Measurements from ENCODE around the gene TENT4B.

The TENT4B gene

DNA sequence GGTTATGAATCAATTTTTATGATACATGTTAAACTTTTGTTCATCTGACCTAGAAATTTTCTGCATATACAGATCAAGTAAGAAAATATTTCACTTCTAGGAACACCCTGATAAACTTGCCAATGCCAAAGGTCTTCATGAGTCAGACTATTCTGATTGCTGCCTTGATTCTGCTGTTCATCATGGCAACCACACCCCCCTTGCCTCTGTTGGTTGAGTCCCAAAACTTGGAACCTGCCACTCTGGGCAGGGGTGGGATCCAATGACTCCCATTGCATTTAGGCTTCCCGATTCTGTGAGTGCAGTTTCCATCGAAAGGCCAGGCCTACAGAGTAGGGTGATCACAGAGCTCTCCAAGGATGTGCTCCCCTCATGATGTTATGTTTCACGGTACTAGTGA, 15.8 kb upstream of the TENT4B start:
- no peak overlapping the region for H4K12ac ChIP-seq (ENCODE audit: low read depth, low read length)
- no peak overlapping the region for H3K4ac ChIP-seq (ENCODE audit: low read depth, low read length)
- no peak overlapping the region for H4K8ac ChIP-seq (ENCODE audit: low read depth, low read length)
- H3K14ac ChIP-seq (ENCODE audit: low read length), result no peak overlapping the region
- DNase-seq, result no peak
- H3K27me3 ChIP-seq (ENCODE audit: insufficient read depth, low read length), result no peaks in the 10 kb centered on the region
- no peak overlapping the region for H3K23ac ChIP-seq (ENCODE audit: low read length)
- no peaks in the 10 kb centered on the region for H3K79me1 ChIP-seq (ENCODE audit: low read length)
- no peaks in the 10 kb centered on the region for H3K79me2 ChIP-seq (ENCODE audit: control insufficient read depth, insufficient read depth, low read length, poor library complexity)
- H4K91ac ChIP-seq (ENCODE audit: low read depth, low read length), result no peak overlapping the region
- no peak overlapping the region for H3K18ac ChIP-seq (ENCODE audit: low read length)
- no peak overlapping the region for H3K27ac ChIP-seq (ENCODE audit: low read depth, low read length)
- H2BK120ac ChIP-seq (ENCODE audit: insufficient read depth, low read length, poor library complexity), result no peak overlapping the region
- H3K4me1 ChIP-seq (ENCODE audit: control insufficient read depth in 1 of 2, insufficient read depth in 2 of 2, low read length in 2 of 2), result no peaks in the 10 kb centered on the region
- no peak overlapping the region for H2AK5ac ChIP-seq (ENCODE audit: low read length)
- H3K4me2 ChIP-seq (ENCODE audit: low read length), result no peak overlapping the region
- WGBS (ENCODE audit: extremely low coverage, insufficient coverage, insufficient read length), result no CpG with 5 or more reads among the region's 3 CpGs
- H2BK12ac ChIP-seq (ENCODE audit: low read length), result no peak overlapping the region
- H3K9me3 ChIP-seq (ENCODE audit: insufficient read depth, low read depth, low read length), result no peaks in the 10 kb centered on the region
- H3K4me3 ChIP-seq (ENCODE audit: low read depth, low read length), result no peak overlapping the region
- H2BK5ac ChIP-seq (ENCODE audit: low read depth, low read length, poor library complexity), result no peak overlapping the region
- H2AFZ ChIP-seq (ENCODE audit: insufficient read depth, low read length, poor library complexity), result no peak overlapping the region
- no peak overlapping the region for H3K9ac ChIP-seq (ENCODE audit: low read length)
- H3K36me3 ChIP-seq (ENCODE audit: control insufficient read depth in 1 of 2, insufficient read depth in 2 of 2, low read length in 2 of 2), result no peaks in the 10 kb centered on the region

DNA sequence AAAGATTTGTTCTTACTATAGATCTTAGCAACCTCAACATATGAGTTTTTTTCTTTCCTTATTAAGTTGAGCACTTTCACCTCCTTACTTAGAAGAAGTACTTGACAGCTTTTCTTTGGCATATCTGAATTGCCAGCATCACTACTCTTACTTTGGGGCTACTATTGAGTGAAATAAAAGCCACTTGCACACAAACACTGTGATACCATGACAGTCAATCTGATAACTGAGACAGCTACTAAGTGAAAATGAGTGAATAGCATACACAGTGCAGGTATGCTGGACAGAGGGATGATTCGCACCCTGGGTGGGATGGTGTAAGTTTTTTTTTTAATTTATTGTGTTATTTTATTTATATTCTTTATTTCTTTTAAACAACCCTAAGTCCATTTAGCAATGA, 13.5 kb upstream of the TENT4B start:
- no peak overlapping the region for H3K23ac ChIP-seq (ENCODE audit: low read length)
- no peak overlapping the region for H3K9ac ChIP-seq (ENCODE audit: low read length)
- no peak overlapping the region for H2BK5ac ChIP-seq (ENCODE audit: low read depth, low read length, poor library complexity)
- H3K79me1 ChIP-seq (ENCODE audit: low read length), result no peaks in the 10 kb centered on the region
- H3K79me2 ChIP-seq (ENCODE audit: control insufficient read depth, insufficient read depth, low read length, poor library complexity), result no peaks in the 10 kb centered on the region
- no peak overlapping the region for H2AK5ac ChIP-seq (ENCODE audit: low read length)
- H2BK120ac ChIP-seq (ENCODE audit: insufficient read depth, low read length, poor library complexity), result no peak overlapping the region
- H3K27ac ChIP-seq (ENCODE audit: low read depth, low read length), result no peak overlapping the region
- H3K18ac ChIP-seq (ENCODE audit: low read length), result no peak overlapping the region
- no peak overlapping the region for H3K14ac ChIP-seq (ENCODE audit: low read length)
- no peak overlapping the region for H3K4me3 ChIP-seq (ENCODE audit: low read depth, low read length)
- H2AFZ ChIP-seq (ENCODE audit: insufficient read depth, low read length, poor library complexity), result no peak overlapping the region
- no peak overlapping the region for H3K4ac ChIP-seq (ENCODE audit: low read depth, low read length)
- no peaks in the 10 kb centered on the region for H3K36me3 ChIP-seq (ENCODE audit: control insufficient read depth in 1 of 2, insufficient read depth in 2 of 2, low read length in 2 of 2)
- no peaks in the 10 kb centered on the region for H3K4me1 ChIP-seq (ENCODE audit: control insufficient read depth in 1 of 2, insufficient read depth in 2 of 2, low read length in 2 of 2)
- no peak overlapping the region for H2BK12ac ChIP-seq (ENCODE audit: low read length)
- no peak overlapping the region for H4K8ac ChIP-seq (ENCODE audit: low read depth, low read length)
- no CpG with 5 or more reads among the region's 1 CpG for WGBS (ENCODE audit: extremely low coverage, insufficient coverage, insufficient read length)
- no peak overlapping the region for H4K91ac ChIP-seq (ENCODE audit: low read depth, low read length)
- H3K9me3 ChIP-seq (ENCODE audit: insufficient read depth, low read depth, low read length), result no peaks in the 10 kb centered on the region
- no peak for DNase-seq
- no peak overlapping the region for H3K4me2 ChIP-seq (ENCODE audit: low read length)
- H3K27me3 ChIP-seq (ENCODE audit: insufficient read depth, low read length), result no peaks in the 10 kb centered on the region
- H4K12ac ChIP-seq (ENCODE audit: low read depth, low read length), result no peak overlapping the region

- Histone ChIP-seq H3K9me3 (ENCODE audit: insufficient read depth, low read depth, low read length) (no peaks in the 10 kb centered on the region), H2BK5ac (ENCODE audit: low read depth, low read length, poor library complexity) (no peak overlapping the region), H3K36me3 (ENCODE audit: control insufficient read depth in 1 of 2, insufficient read depth in 2 of 2, low read length in 2 of 2) (no peaks in the 10 kb centered on the region), H3K79me1 (ENCODE audit: low read length) (no peaks in the 10 kb centered on the region), H3K79me2 (ENCODE audit: control insufficient read depth, insufficient read depth, low read length, poor library complexity) (no peaks in the 10 kb centered on the region), H2AFZ (ENCODE audit: insufficient read depth, low read length, poor library complexity) (no peak overlapping the region), H2BK120ac (ENCODE audit: insufficient read depth, low read length, poor library complexity) (no peak overlapping the region), H2AK5ac (ENCODE audit: low read length) (no peak overlapping the region), H4K8ac (ENCODE audit: low read depth, low read length) (no peak overlapping the region), H4K12ac (ENCODE audit: low read depth, low read length) (no peak overlapping the region), H4K91ac (ENCODE audit: low read depth, low read length) (no peak overlapping the region), H3K14ac (ENCODE audit: low read length) (no peak overlapping the region), H3K27ac (ENCODE audit: low read depth, low read length) (no peak overlapping the region), H3K18ac (ENCODE audit: low read length) (no peak overlapping the region), H3K9ac (ENCODE audit: low read length) (no peak overlapping the region), H3K4ac (ENCODE audit: low read depth, low read length) (no peak overlapping the region), H3K4me1 (ENCODE audit: control insufficient read depth in 1 of 2, insufficient read depth in 2 of 2, low read length in 2 of 2) (no peaks in the 10 kb centered on the region), H2BK12ac (ENCODE audit: low read length) (no peak overlapping the region), H3K23ac (ENCODE audit: low read length) (no peak overlapping the region), H3K4me2 (ENCODE audit: low read length) (no peak overlapping the region), H3K4me3 (ENCODE audit: low read depth, low read length) (no peak overlapping the region), H3K27me3 (ENCODE audit: insufficient read depth, low read length) (no peaks in the 10 kb centered on the region)
- no peak for DNase-seq
- WGBS (ENCODE audit: extremely low coverage, insufficient coverage, insufficient read length), result no CpG with 5 or more reads among the region's 2 CpGs
These were observed 8.9 kb upstream of the TENT4B start for GRCh38 chr16:50144211-50144610.

DNA sequence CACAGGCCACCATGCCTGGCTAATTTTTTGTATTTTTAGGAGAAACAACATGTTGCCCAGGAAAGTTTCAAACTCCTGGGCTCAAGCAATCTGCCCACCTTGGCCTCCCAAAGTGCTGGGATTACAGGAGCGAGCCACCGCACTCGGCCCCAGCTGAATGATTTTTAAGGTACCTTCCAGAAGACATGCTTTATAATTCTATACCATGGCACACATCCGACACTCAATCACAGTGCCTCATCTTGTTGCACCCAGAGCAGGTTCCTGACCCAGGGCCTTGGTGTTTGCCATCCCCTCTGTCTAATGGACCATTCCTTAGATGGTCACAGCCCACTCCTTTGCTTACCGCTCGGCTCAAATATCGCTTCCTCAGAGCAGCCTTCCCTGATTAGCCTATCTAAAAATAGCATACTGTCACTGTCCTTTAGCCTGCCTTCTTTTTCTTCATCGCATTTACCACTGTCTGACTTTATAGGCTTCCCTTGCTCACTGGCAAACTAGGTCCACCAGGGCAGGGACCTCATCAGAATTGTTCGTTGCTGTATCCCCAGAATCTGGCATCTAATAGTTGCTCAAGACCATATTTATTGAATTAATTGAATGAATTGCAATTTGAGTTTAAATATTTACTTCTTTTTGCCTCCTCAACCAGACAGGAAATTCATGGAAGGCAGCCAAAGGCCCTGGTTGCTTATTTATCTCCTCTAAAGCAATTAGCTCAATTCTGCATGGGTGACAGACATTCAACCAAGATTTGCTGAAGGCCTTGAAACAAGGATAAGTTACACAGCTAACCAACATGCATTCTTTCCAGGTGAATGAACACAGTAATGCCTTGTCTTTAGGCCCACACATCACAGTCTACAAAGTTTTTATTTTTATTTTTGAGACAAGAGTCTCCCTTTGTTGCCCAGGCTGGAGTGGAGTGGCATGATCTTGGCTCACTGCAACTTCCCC, 6.3 kb upstream of the TENT4B start:
- no peak overlapping the region for H3K23ac ChIP-seq (ENCODE audit: low read length)
- H2AFZ ChIP-seq (ENCODE audit: insufficient read depth, low read length, poor library complexity), result no peak overlapping the region
- no peak overlapping the region for H3K4me3 ChIP-seq (ENCODE audit: low read depth, low read length)
- H3K9ac ChIP-seq (ENCODE audit: low read length), result no peak overlapping the region
- H3K79me2 ChIP-seq (ENCODE audit: control insufficient read depth, insufficient read depth, low read length, poor library complexity), result no peaks in the 10 kb centered on the region
- H3K9me3 ChIP-seq (ENCODE audit: insufficient read depth, low read depth, low read length), result no peaks in the 10 kb centered on the region
- H2AK5ac ChIP-seq (ENCODE audit: low read length), result no peak overlapping the region
- no peak overlapping the region for H2BK120ac ChIP-seq (ENCODE audit: insufficient read depth, low read length, poor library complexity)
- no peaks in the 10 kb centered on the region for H3K79me1 ChIP-seq (ENCODE audit: low read length)
- no peaks in the 10 kb centered on the region for H3K27me3 ChIP-seq (ENCODE audit: insufficient read depth, low read length)
- no peak overlapping the region for H4K12ac ChIP-seq (ENCODE audit: low read depth, low read length)
- H3K4me1 ChIP-seq (ENCODE audit: control insufficient read depth in 1 of 2, insufficient read depth in 2 of 2, low read length in 2 of 2), result no peaks in the 10 kb centered on the region
- H2BK5ac ChIP-seq (ENCODE audit: low read depth, low read length, poor library complexity), result no peak overlapping the region
- H3K36me3 ChIP-seq (ENCODE audit: control insufficient read depth in 1 of 2, insufficient read depth in 2 of 2, low read length in 2 of 2), result no peaks in the 10 kb centered on the region
- no peak for DNase-seq
- no peak overlapping the region for H4K8ac ChIP-seq (ENCODE audit: low read depth, low read length)
- no peak overlapping the region for H3K4ac ChIP-seq (ENCODE audit: low read depth, low read length)
- H3K4me2 ChIP-seq (ENCODE audit: low read length), result no peak overlapping the region
- H3K14ac ChIP-seq (ENCODE audit: low read length), result no peak overlapping the region
- no CpG with 5 or more reads among the region's 9 CpGs for WGBS (ENCODE audit: extremely low coverage, insufficient coverage, insufficient read length)
- H4K91ac ChIP-seq (ENCODE audit: low read depth, low read length), result no peak overlapping the region
- H3K27ac ChIP-seq (ENCODE audit: low read depth, low read length), result no peak overlapping the region
- H3K18ac ChIP-seq (ENCODE audit: low read length), result no peak overlapping the region
- H2BK12ac ChIP-seq (ENCODE audit: low read length), result no peak overlapping the region
